SJSA1 (cell line): ENCODE results near the gene FADS2. TPM values are rescaled to one million over a fixed set of nuclear protein-coding genes. Genes with fewer than 3 reads are reported as not detected.

Source experiments
- DNase-seq, 2 experiments: peaks; one replicate each; pipeline ENCODE4 v3.0.0-alpha.2; 2015 to 2020; ENCODE audit warnings: low spot score in 2 of 2, low read depth in 1 of 2
- H3K27ac ChIP-seq: fragments of 250-450 bp; sonication (Bioruptor Pico); 2 replicates; pipeline ENCODE4 v1.5.1; 2020; ENCODE audit warnings: mild to moderate bottlenecking, moderate library complexity
- H3K27me3 ChIP-seq: fragments of 250-450 bp; sonication (Bioruptor Pico); replicated peaks from 2 replicates; pipeline ENCODE4 v1.5.1; 2020; ENCODE audit warnings: mild to moderate bottlenecking, moderate library complexity
- H3K36me3 ChIP-seq: fragments of 250-450 bp; sonication (Bioruptor Pico); 2 replicates; pipeline ENCODE4 v1.5.1; 2020; ENCODE audit warnings: mild to moderate bottlenecking
- H3K4me1 ChIP-seq: fragments of 250-450 bp; sonication (Bioruptor Pico); replicated peaks from 2 replicates; pipeline ENCODE4 v1.6.1; 2021; ENCODE audit warnings: mild to moderate bottlenecking
- H3K4me3 ChIP-seq: fragments of 250-450 bp; sonication (Bioruptor Pico); 2 replicates; pipeline ENCODE4 v1.5.1; 2020; ENCODE audit warnings: mild to moderate bottlenecking
- H3K9me3 ChIP-seq: fragments of 250-450 bp; sonication (Bioruptor Pico); replicated peaks from 2 replicates; pipeline ENCODE4 v1.5.1; 2020; ENCODE audit warnings: mild to moderate bottlenecking
- total RNA-seq: library from RNA; depleted of rRNA; stranded (reverse); fragments of >200 nt; shearing (Covaris generic); gene quantifications from 2 replicates; pipeline ENCODE4 v1.2.3, GENCODE V29; 2014; rRNA removed

FADS2 gene
- total RNA-seq = 2.8 and 8.5 TPM in 2 replicates

DNA sequence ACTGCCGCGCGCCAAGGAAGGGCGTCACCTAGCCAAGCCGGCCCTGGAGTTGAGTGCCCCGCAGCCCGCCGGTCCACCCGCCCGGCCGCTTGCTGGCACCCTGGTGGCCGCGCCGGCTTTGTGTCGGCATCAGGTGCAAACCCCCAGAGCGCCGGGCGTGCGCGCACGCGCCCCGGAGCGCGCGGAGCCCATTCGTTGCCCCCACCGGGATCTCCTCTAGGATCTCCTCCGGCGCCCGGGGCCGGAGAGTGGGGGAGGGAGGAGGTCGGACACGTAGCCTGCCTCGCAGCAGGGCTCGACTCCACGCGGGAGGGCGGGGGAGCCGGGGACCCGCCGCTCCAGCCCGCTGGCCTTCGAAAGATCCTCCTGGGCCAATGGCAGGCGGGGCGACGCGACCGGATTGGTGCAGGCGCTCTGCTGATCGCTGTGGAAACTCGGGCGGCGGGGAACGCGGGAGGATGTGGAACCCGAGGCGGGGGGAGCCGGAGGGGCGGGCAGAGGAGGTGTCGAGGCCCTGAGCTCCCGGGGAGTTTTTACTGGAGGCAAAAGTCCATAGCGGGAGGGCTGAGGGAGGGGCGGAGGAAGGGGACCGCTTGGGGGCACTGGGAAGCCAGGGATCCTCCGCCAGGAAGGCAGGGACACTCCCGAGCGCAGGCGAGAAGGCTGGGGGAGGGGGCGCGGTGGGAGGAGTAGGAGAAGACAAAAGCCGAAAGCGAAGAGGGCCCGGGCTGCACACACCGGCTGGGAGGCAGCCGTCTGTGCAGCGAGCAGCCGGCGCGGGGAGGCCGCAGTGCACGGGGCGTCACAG lies at the start of gene FADS2:
Gene FADS2 (plus strand): TSS at position 730 of the 808 bp plus-strand sequence. CDS start 91 bp downstream, outside the sequence.
- H3K27me3 ChIP-seq = peaks cover 41% of the 10 kb centered on the region
- peak; percentile 53 to 77 for DNase-seq
- no peaks in the 10 kb centered on the region for H3K9me3 ChIP-seq
- H3K36me3 ChIP-seq = 0 out of 2 replicates have a peak, but pooled peaks cover 4% of the 10 kb centered on the region
- peak within 1 kb of the TSS; percentile 32 for H3K4me3 ChIP-seq
- H3K4me1 ChIP-seq = peaks cover 21% of the 10 kb centered on the region
- no peak within 1 kb of the TSS for H3K27ac ChIP-seq

DNA sequence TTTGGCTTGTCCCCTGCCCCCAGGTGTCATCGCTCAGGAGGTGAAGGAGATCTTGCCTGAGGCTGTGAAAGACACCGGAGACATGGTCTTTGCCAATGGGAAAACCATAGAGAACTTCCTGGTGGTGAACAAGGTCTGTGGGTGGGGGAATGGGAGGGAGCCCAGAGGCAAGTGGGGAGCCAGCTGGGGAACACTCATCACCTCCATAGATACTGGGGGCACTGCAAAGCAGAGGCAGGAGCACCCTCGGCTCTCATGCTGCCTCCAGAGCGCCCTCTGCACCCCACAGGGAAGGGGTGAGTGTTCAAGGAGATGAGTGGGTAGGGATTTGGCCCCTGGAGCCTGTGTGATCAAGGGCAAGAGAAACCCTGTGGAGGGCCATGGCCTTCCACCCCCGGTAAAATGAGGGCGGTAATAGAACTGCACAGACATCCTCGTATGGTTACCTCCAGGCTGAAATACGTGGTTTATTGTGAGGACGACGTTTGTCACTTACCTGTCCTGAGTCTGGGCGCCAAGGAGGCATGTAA lies 49.7 kb upstream of the FADS2 start:
- Histone ChIP-seq H3K36me3 (peaks cover 17% of the 10 kb centered on the region; the same call in 1 of the 2 replicates), H3K4me1 (no peaks in the 10 kb centered on the region; the same call in 1 of the 2 replicates), H3K27ac (no peak overlapping the region), H3K4me3 (no peak overlapping the region), H3K9me3 (no peaks in the 10 kb centered on the region), H3K27me3 (no peaks in the 10 kb centered on the region)
- no peak for DNase-seq

DNA sequence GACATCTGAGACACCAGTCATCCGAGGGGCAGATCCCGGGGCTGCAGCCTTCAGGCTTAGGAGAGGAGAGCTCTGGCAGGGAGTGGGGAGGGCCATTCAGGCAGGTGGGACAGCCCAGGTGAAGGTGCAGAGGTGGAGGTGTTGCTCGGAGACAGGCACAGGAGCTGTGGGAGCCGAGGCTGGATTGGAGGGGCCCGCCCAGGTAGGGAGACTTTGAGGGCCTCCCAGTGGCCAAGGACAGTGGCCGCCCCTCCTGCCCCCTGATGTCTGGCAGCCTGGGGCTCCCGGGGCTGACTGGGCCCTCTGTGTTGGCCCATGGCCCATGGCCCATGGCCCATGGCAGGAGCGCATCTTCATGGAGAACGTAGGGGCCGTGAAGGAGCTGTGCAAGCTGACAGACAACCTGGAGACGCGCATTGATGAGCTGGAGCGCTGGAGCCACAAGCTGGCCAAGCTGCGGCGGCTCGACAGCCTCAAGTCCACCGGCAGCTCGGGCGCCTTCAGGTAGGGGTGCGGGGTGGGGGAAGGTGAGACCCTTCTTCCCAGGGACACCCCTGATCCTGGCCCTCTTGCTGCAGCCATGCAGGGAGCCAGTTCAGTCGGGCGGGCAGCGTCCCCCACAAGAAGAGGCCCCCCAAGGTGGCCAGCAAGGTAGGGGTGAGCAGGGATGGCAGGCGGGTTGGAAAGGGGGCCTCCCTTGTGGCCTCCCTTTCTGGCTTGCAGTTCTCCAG lies 49.0 kb upstream of the FADS2 start:
- peaks cover 2% of the 10 kb centered on the region for H3K4me1 ChIP-seq
- H3K27ac ChIP-seq = no peak overlapping the region
- DNase-seq = no peak
- H3K36me3 ChIP-seq = peaks cover 23% of the 10 kb centered on the region
- no peaks in the 10 kb centered on the region for H3K27me3 ChIP-seq
- no peaks in the 10 kb centered on the region for H3K9me3 ChIP-seq
- no peak overlapping the region for H3K4me3 ChIP-seq

DNA sequence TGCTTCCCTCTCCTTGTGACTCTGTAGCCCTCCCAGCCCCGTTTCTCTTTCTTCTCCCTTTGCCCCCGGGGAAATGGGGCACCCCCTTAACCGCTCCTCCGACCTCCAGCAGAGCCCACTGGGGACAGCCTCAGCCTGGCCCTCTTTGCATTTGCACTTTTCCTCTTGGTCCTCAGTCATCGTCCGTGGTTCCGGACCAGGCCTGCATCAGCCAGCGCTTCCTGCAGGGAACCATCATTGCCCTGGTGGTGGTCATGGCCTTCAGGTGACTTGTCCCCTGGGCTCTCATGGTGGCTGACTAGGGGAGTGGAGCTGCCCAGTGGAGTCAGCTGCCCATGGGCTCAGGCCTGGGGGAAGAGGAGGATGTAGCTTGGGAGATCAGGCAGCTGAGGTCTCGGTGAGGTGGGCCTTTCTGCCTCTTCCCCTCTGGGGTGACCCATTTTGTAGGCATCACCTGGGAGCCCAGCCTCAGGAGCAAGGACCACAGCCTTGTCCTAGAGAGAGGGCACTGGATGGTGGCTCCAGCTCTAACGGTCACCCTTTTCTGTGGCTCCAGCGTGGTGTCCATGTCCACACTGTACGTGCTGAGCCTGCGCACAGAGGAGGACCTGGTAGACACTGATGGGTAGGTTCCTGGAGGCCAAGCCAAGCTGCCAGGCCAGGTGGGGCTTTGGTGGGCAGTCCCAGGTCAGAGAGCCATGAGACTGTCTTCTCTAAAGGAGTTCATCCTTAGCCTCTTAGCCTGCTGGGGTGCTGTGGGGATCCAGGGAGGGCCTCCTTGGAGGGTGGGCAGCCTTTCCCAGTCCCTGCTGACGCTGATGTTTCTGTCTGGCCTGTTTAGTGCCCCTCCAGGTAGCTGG lies 48.2 kb upstream of the FADS2 start:
- no peaks in the 10 kb centered on the region for H3K9me3 ChIP-seq
- H3K36me3 ChIP-seq = peaks cover 30% of the 10 kb centered on the region
- H3K27me3 ChIP-seq = no peaks in the 10 kb centered on the region
- no peak overlapping the region for H3K27ac ChIP-seq
- no peak for DNase-seq
- no peak overlapping the region for H3K4me3 ChIP-seq
- peaks cover 4% of the 10 kb centered on the region for H3K4me1 ChIP-seq

DNA sequence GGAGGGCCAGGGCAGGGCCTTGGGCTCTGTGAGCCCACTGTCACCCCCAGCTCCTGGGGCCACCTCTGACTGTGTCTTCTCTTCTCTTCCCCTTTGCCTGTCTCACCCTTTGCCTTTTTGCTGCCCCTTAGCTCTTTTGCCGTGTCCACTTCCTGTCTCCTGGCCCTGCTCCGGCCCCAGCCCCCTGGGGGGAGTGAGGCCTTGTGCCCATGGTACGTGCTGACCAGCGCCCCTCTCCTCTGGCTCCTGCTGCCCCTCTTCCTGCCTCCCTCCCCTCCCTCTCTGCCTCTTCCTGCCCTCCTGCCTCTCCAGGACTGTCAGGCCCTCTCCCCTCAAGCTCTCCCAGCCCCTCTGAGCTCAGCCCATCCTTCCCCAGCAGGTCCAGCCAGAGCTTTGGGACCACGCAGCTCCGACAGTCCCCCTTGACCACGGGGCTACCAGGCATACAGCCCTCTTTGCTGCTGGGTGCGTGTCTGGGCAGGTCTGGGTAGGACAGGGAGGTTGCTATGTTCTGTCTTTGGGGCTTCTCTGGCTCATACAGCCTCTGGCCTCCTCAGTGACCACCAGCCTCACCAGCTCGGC lies 47.4 kb upstream of the FADS2 start:
- no peak overlapping the region for H3K27ac ChIP-seq
- DNase-seq = no peak
- H3K9me3 ChIP-seq = no peaks in the 10 kb centered on the region
- no peaks in the 10 kb centered on the region for H3K27me3 ChIP-seq
- no peak overlapping the region for H3K4me3 ChIP-seq
- peaks cover 4% of the 10 kb centered on the region for H3K4me1 ChIP-seq
- H3K36me3 ChIP-seq = peaks cover 37% of the 10 kb centered on the region

DNA sequence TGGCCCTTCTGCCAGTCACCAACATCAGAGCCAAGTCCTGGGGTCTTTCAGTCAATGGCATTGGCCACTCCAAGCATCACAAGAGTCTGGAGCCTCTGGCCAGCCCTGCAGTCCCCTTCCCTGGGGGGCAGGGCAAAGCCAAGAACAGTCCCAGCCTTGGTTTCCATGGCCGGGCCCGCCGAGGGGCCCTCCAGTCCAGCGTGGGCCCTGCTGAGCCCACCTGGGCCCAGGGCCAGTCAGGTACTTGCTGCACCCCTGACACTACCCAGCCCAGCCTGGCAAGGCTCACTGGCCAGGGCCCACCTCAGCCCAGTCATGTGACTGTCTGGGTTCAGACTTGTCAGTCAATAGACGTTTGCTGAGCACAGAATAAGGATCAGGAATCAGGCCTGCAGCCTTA lies 46.5 kb upstream of the FADS2 start:
- H3K4me3 ChIP-seq = no peak overlapping the region
- no peak for DNase-seq
- no peaks in the 10 kb centered on the region for H3K27me3 ChIP-seq
- H3K4me1 ChIP-seq = peaks cover 4% of the 10 kb centered on the region
- peaks cover 46% of the 10 kb centered on the region for H3K36me3 ChIP-seq
- H3K27ac ChIP-seq = no peak overlapping the region
- H3K9me3 ChIP-seq = no peaks in the 10 kb centered on the region

DNA sequence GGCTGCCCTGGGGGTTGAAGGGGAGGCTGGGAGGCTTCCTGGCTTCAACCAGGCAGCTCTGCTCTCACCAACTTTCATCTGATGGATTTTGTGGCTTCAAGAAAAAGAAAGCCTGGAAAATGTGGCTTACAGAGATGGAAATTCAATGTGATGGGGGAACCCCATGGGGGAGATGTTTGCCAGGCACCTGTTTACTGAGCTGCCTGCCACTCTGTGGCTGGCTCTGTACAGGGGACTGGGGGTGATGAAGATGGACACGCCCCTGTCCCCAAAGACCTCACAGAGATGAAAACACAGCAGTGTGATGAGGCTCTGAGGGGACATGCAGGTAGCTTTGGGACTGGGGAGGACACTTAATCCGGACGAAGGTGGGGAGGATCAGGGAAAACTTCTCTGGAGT lies 45.8 kb upstream of the FADS2 start:
- H3K27ac ChIP-seq = no peak overlapping the region
- no peaks in the 10 kb centered on the region for H3K9me3 ChIP-seq
- no peak overlapping the region for H3K4me3 ChIP-seq
- H3K27me3 ChIP-seq = no peaks in the 10 kb centered on the region
- peaks cover 4% of the 10 kb centered on the region for H3K4me1 ChIP-seq
- no peak for DNase-seq
- H3K36me3 ChIP-seq = peaks cover 54% of the 10 kb centered on the region

DNA sequence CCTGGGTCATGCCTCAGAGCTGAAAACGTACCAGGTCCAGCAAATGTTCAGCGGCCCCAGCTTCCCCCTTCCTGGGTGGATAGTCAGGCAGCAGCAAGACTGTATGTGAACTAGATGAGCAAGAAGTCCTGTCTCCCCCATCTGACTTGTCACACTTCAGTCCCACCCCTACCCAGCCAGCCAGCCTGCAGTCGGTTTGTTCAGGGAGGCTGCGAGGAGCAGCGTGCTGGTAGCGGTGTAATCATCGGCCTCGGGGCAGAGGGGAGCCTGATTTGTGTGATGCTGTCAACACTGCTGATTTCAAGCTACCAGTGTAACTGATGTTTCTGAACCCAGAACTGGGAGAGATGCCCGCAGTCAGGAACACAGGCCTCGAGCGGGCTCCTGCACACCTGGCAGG lies 45.3 kb upstream of the FADS2 start:
- DNase-seq = no peak
- Histone ChIP-seq H3K4me3 (no peak overlapping the region), H3K36me3 (peaks cover 59% of the 10 kb centered on the region), H3K9me3 (no peaks in the 10 kb centered on the region), H3K27me3 (no peaks in the 10 kb centered on the region), H3K4me1 (peaks cover 4% of the 10 kb centered on the region), H3K27ac (no peak overlapping the region)

DNA sequence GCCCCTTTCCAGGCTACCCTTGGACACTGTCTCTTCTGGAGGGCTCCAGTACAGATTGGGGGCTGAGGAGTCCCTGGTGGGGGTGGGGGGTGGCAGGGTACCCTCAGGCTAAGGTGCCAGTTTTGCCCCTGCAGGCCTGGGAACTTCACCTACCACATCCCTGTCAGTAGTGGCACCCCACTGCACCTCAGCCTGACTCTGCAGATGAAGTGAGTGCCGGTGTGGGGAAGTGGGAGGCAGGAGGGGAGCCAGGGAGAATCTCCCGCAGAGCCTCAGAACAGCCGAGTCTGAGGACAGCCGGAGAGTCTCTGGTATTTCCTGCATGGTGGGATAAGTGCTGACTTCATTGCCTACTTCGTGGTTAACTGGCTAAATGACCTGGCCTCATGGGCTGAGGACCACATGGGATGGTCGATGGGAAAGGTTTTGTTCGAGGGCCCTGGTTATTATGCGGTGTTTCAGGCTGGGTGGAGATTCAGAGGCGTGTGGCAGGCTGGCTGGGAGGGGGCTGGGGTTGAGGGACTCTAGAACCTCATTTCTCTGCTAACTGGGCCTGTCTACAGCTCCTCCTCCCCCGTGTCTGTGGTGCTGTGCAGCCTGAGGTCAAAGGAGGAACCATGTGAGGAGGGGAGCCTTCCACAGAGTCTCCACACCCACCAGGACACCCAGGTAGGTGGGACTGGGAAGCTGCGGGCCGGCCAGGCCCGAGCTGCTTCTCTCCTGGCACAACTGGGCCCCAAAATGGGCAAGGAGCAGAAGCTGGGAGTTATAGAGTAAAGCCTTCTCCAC lies 44.2 kb upstream of the FADS2 start:
- DNase-seq = no peak

DNA sequence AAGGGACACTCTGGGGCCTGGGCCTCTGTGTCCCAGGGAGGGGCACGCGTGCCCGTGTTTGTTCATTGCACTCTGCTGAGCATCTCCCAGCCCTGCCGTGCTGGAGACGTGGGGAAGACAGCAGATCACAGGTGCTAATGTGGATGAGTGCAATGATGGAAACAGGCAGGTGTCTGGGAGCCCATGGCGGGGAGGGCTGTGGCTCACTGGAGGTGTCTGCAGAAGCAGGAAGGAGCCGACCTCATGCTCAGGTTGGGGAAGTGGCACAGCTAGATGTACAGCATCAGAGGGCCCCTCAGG lies 43.6 kb upstream of the FADS2 start:
- Histone ChIP-seq H3K27ac (no peak overlapping the region), H3K4me1 (peaks cover 4% of the 10 kb centered on the region), H3K4me3 (no peak overlapping the region), H3K9me3 (no peaks in the 10 kb centered on the region), H3K27me3 (no peaks in the 10 kb centered on the region), H3K36me3 (peaks cover 75% of the 10 kb centered on the region)
- no peak for DNase-seq

More for the DNA sequence above, 44.2 kb upstream of the FADS2 start:
- Histone ChIP-seq H3K27ac (no peak overlapping the region), H3K9me3 (no peaks in the 10 kb centered on the region), H3K4me3 (no peak overlapping the region), H3K36me3 (peaks cover 70% of the 10 kb centered on the region), H3K4me1 (peaks cover 4% of the 10 kb centered on the region), H3K27me3 (no peaks in the 10 kb centered on the region)

DNA sequence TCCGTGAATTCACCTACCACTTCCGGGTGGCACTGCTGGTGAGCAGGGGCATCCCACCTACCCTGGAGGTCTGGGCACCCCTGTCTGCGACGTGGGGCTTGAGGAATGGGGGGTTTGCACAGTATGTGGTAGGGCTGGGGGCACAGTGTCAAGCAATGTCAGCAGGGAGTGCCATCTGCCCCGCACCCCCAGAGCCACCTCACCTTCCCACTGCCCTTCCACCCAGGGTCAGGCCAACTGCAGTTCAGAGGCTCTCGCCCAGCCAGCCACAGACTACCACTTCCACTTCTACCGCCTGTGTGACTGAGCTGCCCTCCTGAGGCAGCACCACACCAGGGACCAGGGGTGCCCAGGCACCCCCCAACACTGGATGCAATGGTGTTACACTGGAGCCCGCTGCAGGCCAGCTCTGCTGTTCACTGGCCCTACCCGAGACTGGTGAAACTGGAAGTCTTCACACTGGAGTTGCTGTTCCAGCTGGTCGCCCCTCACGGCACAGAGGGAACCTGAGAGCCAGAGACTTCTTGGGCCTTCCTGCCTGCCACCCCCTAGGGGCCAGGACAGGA lies 42.2 kb upstream of the FADS2 start:
- Histone ChIP-seq H3K36me3 (peaks cover 87% of the 10 kb centered on the region), H3K27me3 (no peaks in the 10 kb centered on the region), H3K4me3 (no peak overlapping the region), H3K4me1 (peaks cover 4% of the 10 kb centered on the region), H3K27ac (no peak overlapping the region), H3K9me3 (no peaks in the 10 kb centered on the region)
- DNase-seq = no peak

DNA sequence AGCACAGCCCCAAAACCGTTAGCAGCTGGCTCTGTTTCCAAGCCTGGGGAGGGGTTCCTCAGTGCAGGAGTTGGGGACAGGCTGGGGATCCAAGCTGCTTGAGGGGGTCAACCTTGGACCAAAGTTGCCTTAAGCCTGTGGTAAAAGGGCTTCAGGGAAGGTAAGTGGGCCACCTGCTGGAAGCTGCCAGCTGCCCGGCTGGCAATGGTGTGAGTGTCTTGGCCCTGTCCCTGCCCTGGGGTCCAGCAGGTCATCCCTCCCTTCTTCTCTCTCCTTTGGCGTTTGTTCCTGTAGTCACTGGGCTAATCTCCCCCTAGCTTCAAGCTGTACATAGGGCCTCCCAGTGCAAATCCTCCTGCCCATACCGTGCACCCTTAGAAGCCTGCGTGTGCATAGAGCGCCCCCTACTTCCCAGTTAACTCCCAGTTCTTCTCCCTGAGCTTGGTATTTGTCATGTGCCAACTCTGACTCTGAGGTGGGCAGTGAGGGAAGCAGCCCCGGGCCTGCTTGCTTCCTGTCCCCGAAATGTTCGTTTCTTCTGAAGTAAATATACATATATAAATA lies 40.1 kb upstream of the FADS2 start:
- H3K36me3 ChIP-seq = peaks cover 78% of the 10 kb centered on the region
- H3K9me3 ChIP-seq = no peaks in the 10 kb centered on the region
- H3K27me3 ChIP-seq = no peaks in the 10 kb centered on the region
- H3K27ac ChIP-seq = no peak overlapping the region
- no peak overlapping the region for H3K4me3 ChIP-seq
- peak in 1 of 2 experiments; percentile 63 for DNase-seq
- H3K4me1 ChIP-seq = peaks cover 11% of the 10 kb centered on the region
